COLO668 (cell line): Measurements from ENCODE around the gene KCNMA1.
A peak's percentile ranks its signal among the peaks of the same experiment; 100 is the strongest.

Experiments used
- DNase-seq: peaks from one replicate; lab custom pipeline; 2025; ENCODE audit not compliant: unreplicated experiment; lab: John Stamatoyannopoulos, UW

Gene KCNMA1

DNA sequence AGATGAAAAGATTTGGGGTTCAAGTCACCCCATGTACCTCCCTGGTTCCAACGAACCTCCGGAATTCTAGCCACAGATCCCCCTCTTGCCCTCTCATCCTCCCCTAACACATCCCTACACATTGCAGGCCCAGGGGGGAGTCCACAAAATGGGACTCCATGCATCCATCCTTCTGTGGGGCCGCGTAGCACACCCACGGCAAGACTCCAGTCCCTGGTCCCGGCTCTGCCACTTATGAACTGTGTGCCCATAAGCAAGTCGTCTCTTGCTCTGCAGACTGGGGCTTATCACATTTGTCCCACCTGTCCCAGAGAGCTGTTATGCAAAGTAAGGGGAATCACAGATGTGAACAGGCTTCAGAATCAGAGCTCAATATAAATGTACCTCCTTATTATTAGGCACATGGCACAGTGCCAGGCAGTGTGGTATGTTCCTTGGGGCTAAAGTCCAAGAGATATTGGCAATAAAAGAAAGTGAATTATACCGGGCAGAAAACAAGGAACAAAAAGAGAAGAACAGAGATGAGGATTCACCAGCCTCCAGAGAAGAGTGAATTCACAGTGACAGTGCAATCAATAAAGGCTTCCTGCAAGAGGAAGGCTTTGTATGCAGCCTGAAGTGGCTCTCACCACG lies 73.9 kb downstream of the KCNMA1 start:
- no peak for DNase-seq

DNA sequence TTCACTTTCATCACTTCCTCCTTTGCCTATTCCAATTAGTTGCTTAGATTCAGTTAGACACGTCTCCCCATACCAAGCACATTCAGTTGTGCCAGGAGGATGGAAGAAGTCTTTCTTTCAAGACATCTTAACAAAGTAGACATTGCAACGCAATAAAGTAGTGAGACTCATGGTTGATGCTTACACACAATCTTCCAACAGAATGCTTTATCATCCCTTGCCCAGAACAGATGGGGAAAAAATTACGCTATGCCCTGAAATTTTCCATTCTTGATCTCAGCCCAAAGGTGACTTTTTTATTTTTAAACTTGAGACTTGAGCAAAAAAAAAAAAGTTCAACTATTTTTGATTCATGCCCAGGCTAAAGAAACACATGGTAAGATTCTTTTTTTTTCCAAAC lies 74.9 kb downstream of the KCNMA1 start:
- DNase-seq, result no peak

DNA sequence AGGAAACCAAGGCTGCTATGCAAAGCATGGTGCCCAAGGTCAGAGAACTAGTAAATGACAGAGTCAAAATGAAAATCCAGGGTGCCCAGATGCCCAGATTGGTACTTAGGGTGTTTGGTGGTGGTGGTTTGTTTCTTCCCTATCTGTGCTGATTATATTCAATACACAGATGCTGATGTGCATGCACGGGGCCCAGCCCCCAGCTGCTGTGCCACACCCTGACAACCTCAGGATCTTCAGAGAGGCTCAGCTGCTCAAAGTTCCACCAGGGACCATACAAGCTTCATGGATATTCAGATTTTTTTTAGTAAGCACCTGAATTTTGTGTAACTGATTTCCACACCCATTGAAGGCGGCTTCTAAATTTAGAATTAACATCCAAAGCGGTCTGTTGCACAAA lies 75.6 kb downstream of the KCNMA1 start:
- DNase-seq, result no peak

DNA sequence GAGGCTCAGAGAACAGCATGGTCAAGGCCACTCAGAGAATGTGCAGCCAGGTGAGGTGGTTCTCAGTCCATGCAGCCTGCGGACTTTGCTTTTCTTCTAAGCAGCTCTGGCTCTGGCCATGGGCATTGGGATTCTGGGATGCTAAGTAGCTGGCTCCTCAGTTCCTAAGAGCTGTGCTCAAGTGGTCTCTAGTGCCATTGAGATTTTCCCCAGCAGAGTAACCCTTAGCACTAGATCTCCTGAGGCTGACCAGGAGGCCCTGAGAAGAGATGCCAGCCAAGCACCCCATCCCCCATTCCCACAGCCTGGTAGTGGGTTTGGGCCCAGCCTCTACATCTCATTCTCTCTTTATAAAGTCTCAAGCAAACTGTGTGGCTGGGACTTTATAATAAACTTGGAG lies 77.1 kb downstream of the KCNMA1 start:
- no peak for DNase-seq

DNA sequence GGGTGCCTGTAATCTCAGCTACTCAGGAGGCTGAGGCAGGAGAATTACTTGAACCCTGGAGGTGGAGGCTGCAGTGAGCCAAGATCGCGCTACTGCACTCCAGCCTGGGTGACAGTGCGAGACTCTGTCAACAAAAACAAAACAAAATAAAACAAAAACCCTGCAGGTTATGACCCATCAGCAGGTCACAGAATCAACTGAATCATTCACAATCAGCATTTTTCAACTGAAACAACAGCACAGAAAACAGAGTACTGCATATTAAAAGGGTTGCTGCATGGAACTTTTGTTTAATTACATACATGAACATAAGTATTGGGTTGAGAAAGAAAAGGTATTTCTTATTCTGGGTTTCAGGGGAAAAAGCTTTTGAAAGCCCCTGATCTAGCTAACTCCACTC lies 77.6 kb downstream of the KCNMA1 start:
- DNase-seq, result no peak

DNA sequence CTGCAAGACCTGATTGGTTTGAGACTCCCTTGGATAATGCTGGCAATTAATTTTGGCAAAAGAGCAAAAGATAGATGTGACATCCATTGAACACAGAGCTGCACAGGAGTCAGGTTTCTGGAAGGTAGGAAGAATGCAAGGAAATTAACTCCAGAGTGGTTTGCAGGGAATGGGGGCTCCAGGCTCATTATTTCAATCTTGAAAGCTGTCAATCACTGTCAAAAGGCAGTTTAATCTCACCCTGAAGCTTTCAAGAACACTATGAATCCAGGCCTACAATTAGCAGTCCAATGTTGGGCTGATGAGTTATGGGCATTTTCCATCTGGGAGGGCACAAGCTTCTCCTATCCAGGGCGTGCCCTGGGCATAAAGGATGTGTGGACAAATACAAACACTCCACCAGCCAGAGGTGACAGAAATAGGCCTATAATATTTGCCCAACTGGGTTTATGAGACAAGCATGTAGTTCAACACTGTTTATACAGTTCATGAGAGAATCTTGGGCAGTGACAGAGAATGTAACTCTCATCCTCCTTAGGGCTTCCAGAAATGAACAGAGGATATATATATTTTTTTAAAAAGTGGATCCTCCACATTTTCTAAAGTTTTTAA lies 80.5 kb downstream of the KCNMA1 start:
- peak; percentile 30 for DNase-seq

DNA sequence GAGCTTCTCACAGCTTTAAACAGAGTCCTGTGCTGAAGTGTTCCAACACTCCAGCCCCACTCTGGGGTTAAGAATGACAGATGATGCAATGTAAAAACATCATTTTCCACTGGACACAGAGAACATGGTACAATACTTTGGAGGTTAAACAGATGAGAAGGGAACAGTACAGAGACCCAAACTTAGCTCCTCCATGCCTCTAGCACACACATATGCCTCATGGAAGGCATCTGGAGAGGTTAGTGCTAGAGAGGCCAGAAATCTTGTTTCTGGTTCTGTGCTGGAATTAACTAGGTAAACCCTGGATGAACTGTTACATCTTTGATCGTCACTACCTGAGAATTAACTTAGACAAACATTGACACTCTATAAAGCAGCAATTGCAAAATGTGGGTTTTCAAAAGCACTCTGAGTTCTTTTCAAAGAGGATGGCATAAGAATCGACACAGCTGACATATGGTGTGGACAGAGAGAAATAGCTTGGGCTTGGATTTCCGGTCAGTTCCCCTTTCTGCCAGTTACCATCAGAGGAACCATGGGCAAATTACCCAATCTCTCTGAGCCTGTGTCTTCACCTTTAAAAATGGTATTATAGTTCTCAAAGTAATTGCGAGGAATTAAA lies 81.9 kb downstream of the KCNMA1 start:
- no peak for DNase-seq

DNA sequence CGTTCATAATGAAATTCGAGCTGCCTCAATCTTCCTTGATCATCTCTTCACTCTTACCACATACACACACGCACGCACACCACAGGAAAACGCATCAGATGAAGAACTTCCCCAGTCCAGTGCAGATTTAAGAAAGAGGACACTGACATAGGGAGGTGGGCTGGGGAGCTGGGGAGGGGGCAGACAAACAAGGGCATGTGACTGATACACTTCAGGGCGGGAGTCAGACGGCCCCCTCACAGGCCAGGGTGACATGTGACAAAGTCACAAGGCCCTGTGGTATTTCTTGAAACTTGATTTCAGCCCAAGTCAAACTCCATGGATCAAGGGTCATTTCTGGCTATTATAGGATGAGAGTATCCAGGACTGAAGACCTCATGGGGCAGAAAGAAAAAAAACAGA lies 82.6 kb downstream of the KCNMA1 start:
- DNase-seq, result no peak

DNA sequence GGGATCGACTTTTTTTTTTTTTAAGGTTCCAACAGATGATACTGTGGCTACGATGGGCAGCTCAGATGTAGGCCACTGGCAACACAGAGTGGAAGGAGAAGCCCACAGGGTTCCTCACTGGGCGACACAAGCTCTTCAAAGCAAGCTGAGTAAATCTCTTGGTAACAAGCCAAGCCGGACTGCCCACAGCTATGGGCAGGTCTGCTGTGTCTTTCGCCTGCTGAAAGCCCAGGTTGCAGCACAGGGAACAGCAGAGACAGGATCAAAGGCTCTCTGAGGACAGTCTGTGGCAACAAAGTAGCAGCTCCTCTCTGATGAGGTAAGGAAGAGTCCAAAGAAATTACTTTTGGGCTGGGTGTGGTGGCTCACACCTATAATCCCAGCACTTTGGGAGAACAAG lies 83.6 kb downstream of the KCNMA1 start:
- no peak for DNase-seq

DNA sequence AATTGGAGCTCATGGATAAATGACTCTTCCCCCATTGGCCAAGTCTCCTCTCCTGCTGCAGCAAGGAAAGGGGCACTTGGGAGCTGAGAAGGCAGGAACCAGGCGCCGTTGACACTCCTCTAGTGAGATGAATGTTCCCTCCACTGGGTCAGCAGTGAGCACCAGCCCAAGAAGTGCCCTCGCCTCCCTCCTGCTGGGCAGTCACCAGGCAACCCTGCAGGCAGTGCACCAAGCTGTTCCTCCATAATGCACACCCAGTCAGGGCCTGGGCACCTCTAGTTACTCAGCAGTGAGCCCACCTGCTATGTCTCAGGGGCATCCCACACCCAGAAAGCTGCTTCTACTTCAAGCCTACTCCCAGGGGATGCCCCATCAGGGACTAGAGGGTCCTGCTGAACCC lies 84.3 kb downstream of the KCNMA1 start:
- DNase-seq, result peak; percentile 5

DNA sequence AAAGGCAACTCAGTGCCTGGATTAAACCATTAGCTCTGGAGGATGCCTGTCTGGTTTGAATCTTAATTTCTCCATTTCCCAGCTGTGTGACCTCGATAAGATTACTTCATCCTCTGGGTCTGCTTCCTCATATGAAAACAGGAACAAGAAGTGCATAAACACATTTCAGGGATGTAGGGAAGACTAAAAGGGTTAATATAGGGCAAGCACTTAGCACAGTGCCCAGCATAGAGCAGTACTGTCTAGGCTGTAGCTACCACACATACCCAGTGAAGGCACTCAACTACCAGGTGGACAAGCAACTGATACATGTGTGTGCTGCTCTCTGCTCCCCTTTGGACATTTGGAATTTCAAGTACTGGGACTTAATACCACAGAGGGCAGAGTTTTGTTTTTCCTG lies 85.4 kb downstream of the KCNMA1 start:
- no peak for DNase-seq

DNA sequence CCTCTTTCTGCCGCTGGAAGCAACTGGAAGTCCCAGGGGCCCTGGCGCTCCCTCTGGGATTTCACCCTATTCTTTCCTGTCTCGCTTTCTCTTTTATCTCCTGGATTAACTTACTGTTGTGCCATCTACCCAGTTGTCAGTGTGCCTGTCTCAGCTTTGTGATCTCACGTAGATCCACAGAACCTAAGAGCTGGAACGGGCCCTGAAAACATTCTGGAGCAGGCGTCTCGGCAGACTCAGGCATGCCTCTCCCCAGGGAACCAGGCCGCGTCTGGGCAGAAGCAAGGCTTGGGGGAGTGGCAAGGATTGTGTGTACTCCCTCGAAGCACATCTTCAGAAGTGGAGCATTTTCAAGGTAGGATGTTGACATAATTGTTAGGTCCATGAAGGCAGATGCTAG lies 87.2 kb downstream of the KCNMA1 start:
- DNase-seq, result no peak

DNA sequence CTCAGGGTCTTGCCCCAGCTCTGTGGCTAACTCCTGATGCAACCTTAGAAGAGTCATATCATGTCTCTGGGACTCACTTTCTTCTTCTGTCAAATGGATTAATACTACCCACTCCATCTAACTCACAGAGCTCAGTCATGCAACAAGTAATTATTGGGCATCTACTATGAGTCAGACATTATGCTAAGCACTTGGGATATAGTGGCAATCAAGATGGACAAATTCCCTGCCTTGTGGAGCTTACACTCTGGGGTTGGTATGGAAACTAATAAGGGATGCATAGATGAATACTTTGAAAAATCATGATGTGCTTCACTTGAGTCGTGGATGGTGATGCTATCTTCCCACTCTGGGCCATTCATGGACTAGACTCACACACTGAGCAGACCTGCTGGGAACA lies 88.9 kb downstream of the KCNMA1 start:
- no peak for DNase-seq

DNA sequence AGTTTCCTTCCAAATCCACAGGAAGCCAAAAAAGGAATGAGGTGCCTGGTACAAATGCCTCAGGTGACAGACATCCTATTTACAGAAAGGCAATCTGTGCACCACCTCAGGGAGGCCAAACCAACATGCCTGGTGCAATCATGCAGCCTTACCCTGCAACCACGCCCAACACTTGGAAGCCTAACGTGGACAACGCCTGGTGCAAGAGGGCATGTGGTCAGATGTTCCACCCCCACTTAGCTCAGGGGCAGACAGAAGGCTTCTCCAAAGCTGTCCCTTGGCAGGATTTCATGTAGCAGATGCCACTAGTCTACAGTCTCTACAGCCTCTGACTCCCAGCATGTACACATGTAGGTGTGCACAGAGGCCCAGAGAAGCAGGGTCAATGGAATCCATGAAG lies 89.5 kb downstream of the KCNMA1 start:
- no peak for DNase-seq

DNA sequence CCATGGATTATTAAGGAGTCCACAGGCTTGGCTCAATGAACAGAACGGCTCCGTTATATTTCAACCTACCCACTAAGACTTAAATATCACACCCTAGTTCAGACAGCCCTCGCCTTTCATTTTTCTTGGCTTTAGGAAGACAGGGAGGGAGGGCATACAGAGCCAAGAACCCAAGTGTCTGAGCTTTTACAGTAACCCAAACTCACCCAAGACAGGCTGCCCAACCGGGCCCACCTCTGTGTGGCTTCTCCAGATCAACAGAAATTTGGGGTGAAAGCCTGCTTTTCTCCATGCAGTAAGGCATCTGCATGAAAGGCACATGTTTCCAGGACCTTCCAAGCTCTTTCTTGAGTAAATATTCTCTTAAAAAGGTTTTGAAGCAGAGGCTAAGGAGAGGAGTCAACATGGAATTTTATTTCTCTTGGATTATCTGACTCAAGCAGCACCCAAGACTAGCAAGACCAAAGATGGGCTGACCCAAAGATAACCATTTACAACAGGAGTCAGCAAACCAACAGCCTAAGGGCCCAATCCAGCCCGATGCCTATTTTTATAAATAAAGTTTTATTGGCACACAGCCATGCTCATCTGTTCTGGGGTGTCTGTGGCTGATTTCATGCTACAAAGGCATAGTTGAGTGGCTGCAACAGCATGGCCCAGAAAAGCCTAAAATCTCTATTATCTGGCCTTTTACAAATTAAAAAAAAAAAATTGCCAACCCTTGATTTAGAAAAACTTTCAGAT lies 90.1 kb downstream of the KCNMA1 start:
- no peak for DNase-seq

DNA sequence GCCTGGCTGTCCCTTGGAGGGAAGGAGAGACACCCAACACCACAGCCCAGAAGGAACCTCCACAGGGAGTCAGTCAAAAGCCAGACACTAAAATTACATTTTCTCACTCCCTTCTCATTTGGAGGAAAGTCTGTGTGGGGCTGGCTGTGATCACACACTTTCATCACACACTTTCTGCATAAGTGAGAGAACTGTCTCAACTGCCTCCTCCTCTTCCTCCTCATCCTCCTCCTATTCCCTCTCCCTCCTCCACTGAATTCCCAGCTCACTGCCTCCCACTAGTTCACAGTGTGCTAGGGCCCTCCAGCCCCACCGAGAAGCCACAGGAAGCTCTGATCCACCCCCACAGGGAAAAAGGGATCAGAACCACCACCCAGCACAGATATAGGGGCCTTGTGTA lies 91.6 kb downstream of the KCNMA1 start:
- no peak for DNase-seq

DNA sequence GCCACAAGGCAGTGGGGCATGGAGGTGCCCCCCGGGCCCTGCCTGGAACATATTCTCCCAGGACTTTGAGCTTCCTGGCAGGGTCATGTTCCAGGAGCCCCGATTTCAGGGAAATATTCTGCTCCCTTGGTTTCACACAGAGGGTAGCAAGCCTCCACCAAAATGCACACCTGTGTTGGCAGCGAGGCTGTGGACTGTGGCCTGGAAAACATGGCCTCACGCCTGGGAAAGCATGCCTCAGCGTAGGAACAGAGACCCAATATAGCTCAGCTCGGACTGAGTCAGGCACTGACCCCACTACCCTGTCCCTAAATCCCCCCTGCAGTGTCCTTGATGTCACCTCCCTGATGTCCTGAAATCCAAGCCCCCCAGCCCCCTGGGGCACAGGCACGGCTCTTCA lies 92.0 kb downstream of the KCNMA1 start:
- no peak for DNase-seq

DNA sequence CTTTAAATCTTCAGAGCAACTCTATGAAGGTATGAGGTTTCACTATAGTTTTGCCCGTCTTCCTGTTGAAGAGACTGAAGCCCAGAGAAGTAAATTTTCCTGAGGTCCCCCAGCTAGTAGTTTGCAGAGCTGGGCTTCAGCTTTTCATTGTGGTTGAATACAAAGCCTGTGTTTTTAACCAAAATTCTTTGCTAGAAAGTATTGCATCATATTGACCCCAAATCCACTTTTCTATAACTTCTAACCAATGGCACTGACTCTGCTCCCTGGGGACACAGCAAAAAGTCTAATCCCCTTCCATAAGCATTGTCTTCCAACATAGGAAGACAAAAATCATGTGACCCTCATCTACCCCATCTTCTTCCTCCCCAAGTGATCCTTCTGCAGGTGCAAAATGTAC lies 93.0 kb downstream of the KCNMA1 start:
- DNase-seq, result no peak

DNA sequence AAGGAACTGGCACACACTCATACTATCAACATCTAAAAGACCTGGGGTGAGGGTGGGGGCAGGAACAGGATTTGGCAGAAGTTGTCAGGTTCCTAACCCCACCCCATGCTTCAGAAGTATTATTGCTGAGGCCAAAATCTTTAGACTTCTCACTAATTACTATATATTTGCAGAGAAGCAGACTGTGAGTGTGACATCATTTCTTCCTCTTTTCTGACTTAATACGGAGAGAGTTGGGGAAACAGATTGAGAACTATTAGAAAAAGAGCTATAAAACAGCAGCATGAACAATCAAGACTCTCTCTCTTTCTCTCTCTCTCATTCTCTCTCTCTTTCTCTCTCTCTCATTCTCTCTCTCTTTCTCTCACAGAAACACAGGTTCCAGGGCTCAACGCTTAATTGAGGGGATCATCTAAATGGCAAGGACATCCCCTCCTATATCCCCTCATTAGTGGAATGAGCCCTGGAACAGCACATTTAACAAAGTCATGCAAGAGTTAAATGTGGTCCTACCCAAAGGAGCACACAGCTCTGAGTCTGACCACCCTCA lies 94.8 kb downstream of the KCNMA1 start:
- DNase-seq, result no peak

DNA sequence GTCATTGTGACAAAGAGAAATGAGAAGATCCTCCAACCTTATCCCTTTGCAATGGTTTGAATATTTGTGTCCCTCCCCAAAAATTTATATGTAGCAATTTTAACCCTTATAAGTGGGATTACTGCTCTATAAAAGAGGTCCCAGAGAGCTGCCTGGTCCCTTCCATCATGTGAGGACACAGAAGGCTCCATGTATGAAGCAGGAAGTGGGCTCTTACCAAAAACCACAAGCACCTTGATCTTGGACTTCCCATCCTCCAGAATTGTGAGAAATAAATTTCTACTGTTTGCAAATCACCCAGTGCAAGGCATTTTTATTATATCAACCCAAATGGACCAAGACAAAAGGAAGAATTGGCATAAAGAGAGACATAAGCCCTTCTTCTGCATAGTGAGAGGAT lies 95.7 kb downstream of the KCNMA1 start:
- DNase-seq, result no peak

DNA sequence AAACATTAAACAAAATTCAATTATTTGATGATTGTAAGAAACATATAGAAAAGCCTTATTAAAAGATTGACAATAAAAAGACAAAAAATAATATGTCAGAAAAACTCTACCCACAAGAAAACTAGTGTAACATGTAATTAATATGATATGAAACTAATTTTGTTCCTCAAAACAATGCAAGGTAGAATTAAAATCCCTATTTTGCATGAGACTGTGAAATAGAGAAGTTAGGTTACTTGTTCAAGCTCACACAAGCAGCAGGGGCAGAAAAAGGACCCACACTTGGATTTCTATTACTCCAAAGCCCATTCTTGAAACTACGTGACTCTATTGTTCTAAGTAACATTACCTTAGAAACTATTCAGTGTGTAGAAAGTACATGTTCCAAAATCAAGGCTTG lies 96.4 kb downstream of the KCNMA1 start:
- no peak for DNase-seq
